ENCODE data around the gene PTGFRN.
A peak's percentile ranks its signal among the peaks of the same experiment; 100 is the strongest.
"Not testable (repeated sequence)": the region's sequence is repeated elsewhere in the genome, so short reads cannot be mapped to it uniquely, and the experiment has no call there.

PTGFRN gene

GRCh38 chr1:116918714-116919357, 9.1 kb downstream of the PTGFRN start:
- no peak for DNase-seq

- DNase-seq: peak; percentile 25
Observed at GRCh38 chr1:116919802-116920201, 10.1 kb downstream of the PTGFRN start.

- no peak for DNase-seq
Observed at GRCh38 chr1:116920211-116920610, 10.5 kb downstream of the PTGFRN start.

DNA sequence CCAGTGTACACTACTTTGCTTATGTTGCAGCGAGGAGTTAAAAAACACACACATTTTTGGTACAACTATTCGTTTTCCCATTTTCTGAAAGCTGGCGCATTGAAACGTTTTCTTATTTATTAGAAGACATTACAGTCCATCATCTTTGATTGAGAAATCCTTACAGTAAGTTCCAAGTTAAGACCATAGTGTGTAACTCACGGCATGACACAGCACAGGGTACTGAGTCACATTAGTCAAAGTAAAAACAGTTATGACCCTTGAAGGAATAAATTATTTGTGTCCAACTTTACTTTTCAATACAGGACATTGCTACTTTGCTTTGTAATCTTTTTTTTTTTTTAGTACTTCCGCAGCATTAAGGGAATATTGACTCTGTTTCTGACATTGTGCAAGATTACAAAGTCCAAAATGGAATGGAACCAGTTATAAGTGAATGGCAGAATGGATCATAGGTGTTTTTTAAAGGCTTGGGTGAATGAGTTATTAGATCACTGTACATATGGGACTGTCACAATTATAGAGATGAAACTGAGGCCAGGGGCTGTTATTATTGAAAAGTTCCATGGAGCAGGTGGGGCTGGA, 11.7 kb downstream of the PTGFRN start:
- DNase-seq: no peak

- DNase-seq: no peak
Observed at GRCh38 chr1:116921937-116922336, 12.2 kb downstream of the PTGFRN start.

DNA sequence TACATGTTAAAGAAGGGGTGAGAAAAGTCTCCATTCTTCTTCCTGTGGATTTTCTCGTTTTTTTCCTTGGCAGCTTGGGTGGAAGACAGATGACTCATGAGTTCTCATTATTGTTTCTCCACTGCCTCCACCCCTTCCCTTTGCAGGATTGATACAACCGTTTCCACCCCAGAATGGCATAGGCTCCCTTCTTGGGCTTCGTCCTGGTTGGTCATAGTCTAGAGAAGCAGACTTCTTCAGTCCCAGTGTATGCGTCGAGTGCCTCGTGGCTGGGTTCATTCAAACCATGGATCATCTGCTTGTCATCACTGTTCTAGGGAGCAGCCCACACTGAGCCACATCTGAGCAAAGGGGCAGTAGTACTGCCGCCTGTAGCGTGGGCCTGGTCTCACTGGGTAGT, 13.7 kb downstream of the PTGFRN start:
- no peak for DNase-seq

GRCh38 chr1:116927049-116927798, 17.5 kb downstream of the PTGFRN start:
- DNase-seq: no peak

GRCh38 chr1:116929961-116930592, 20.4 kb downstream of the PTGFRN start:
- DNase-seq: no peak

DNA sequence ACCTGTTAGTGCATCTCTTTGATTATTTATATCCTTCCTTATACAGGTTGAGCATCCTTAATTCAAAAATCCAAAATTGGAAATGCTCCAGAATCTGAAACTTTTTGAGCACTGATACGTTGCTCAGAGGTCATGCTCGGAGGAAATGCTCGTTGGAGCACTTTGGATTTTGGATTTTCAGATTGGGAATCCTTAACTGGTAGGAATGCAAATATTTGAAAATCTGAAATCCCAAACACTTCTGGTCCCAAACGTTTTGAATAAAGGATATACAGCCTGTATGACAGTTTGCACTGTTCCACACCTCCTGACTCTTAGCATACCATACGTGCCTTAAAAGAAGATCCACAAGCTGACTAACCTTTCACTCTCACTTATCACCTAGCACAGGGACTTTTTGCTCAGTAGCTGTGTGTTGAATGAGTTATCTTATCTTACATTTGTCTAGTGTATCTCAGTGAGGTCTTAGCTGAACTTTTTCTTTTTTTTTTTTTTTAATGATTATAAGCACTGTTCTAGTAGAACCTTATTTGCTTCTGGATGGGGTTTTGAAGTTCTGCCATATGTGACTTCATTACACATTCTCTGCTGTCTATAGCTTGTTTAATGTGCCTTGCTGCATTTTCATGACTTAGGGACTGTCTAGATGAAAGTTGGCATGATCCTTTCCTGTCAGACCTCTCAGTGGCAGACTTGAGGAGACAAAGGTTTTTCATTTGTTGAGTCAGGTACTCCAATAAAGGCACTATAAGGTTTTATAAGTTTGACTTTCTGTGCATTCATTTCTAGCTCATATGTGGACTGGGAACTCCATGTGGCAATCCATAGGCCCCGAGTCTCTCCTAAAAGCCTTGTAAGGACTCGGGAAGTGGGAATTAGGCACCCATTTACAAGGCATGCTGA, 21.6 kb downstream of the PTGFRN start:
- DNase-seq: no peak

- DNase-seq: no peak
Observed at GRCh38 chr1:116933606-116934515, 24.1 kb downstream of the PTGFRN start.

DNA sequence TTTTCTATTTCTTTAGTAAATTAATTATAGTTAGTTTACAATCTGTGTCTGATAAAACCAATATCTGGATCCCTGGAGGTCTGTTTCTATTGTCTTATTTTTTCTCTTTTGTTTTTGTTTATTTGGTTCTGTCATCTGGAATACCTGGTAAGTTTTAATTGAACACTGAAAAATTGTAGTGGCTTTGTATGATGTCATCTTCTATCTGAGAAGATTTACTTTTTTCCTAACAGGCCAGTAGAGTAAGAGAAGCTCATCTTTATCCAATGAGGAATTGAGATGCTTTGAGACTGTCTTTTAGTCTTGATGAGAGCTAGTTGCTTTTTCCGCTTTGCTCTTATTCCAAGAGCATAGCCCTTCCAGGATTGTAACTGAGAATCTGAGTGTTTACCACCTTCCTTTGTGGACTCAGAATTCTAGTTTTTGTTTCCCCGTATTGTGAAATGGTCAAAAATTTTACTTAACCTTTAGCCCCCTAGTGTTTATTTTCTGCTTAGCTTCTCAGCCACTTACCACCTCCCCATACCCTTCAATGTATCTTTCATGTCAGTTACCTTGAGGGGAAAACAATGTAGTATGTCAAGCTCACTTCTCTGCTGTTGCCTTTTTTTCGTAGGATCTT, 25.0 kb downstream of the PTGFRN start:
- no peak for DNase-seq

DNA sequence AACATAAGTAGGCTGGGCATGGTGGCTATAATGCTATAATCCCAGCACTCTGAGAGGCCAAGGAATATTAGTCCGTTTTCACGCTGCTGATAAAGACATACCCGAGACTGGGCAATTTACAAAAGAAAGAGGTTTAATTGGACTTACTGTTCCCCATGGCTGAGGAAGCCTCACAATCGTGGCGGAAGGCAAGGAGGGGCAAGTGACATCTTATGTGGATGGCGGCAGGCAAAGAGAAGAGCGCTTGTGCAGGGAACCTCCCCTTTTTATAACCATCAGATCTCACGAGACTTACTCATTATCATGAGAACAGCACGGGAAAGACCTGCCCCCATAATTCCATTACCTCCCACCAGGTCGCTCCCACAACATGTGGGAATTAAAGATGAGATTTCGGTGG, 28.5 kb downstream of the PTGFRN start:
- DNase-seq: no peak

DNA sequence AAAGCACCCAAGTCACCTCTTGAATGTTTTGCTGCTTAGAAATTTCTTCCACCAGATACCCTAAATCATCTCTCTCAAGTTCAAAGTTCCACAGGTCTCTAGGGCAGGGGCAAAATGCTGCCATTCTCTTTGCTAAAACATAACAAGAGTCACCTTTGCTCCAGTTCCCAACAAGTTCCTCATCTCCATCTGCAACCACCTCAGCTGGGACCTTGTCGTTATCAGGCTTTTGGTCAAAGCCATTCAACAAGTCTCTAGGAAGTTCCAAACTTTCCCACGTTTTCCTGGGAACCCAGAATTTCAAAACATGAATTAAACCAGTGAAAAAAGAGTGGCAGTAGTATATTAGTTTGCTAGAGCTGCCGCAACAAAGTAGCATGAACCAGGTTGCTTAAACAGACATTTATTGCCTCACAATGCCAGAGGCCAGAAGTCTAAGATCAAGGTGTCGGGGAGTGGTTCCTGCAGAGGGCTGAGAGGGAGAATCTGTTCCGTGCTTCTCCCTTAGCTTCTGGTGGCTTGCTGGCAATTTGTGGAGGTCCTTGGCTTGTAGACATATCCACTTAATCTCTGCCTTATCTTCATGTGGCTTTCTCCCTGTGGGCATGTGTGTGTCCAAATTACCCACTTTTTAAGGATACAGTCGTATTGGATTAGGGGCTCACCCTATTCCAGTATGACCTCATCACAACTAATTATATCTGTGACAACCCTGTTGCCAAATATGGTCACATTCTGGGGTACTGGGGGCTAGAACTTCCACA, 30.2 kb downstream of the PTGFRN start:
- not testable (repeated sequence) for DNase-seq

DNA sequence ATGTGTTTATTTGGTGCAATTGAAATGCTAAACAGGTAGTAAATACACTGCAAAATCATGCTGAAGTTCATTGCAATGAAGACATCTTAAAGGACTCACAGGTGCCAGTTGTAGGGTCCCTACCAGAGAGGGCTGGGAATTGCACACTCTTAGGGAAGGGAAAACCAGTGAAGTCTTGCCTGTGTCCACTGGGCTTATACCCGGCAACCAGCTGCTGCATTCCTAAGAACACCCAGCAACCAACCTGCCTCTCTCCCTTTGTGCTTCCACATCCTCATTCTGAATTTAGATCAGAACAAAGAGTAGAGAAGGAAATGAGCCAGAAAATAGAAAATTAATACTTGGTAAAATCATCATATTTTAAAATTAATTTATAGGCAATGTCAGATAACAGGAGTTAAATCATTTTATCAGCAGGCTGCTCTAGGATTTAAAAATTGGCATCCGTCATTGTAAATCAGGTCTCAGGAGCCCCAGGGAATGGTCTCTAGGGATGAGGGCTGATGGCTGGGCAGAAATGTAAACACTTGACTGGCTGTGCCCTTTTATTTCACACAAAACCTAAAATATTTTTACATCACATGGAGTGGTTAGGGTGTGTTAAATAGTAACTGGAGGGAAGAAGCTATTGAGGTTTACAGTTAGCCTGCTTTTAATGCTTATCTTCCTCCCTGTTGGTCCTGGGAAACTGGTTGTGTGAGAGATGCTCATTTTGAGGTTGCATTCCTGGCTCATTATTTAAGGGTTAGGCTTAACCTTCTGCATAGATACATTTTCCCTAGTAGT, 31.3 kb downstream of the PTGFRN start:
- DNase-seq: no peak

DNA sequence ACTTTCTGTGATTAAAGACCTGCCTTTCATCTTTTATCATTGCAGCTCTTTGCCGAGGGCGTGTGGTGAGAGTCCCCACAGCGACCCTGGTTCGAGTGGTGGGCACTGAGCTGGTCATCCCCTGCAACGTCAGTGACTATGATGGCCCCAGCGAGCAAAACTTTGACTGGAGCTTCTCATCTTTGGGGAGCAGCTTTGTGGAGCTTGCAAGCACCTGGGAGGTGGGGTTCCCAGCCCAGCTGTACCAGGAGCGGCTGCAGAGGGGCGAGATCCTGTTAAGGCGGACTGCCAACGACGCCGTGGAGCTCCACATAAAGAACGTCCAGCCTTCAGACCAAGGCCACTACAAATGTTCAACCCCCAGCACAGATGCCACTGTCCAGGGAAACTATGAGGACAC, 32.0 kb downstream of the PTGFRN start:
- no peak for DNase-seq

DNA sequence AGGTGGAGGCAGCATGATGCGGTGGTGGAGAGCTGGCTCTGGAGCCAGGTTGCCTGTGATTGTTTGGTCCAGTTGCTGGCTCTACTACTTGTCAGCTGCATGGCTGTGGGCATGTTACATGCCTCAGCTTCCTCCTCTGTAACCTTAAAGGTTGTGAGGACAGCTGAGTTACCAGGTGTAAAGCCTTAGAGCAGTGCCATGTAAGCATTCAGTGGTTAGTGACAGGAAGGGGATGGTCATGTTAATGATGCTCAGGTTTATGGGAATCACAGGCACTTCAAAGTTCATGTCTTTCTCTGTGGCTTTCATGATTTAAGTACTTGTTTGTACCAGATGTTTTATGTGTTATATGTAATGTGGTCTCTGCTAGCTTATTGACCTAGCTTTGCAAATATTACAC, 32.6 kb downstream of the PTGFRN start:
- no peak for DNase-seq

DNA sequence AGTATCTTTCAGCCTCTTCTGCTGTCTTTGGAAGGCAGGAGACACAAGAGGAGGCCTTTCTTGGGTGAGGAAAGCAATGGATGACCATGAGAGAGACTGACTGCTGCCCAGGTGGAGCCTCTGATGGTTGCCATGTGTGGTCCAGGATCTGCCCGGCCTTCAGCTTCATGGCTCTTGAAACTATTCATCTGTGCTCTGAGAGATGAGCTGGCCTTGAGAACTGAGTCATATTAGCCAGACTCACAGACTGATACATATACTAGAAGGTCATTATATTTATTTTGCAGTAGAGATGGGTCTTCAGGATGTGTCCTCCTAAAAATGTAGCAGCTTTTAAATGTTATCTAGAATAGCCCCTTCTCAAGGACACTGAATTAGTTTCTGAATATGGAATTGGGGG, 33.7 kb downstream of the PTGFRN start:
- no peak for DNase-seq

- DNase-seq: no peak
Observed at GRCh38 chr1:116944613-116945012, 34.9 kb downstream of the PTGFRN start.

DNA sequence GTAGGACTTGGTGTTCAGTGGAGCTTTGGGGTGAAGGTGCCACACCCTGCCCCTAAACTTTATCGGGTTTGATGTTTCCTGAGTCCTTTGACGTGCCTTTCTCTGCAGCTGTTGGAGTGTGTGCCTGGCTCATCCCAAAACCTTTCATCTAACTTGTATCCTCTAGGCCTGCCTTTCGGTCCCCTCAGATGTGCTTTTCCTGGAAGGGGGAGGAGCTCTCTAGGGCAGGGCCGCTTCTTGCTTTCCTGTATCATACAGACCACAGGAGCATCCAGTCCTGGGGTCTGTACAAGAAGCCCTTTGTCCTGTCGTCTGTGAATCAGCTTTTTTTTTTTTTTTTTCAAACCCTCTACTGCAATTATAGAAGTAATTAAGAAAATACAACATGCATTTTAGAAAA, 35.7 kb downstream of the PTGFRN start:
- DNase-seq: no peak

- no peak for DNase-seq
Observed at GRCh38 chr1:116945996-116946395, 36.3 kb downstream of the PTGFRN start.
